GM12878 (cell line): ENCODE data around the gene DGKB. TPM values are rescaled to one million over a fixed set of nuclear protein-coding genes. Genes with fewer than 3 reads are reported as not detected.

Experiments used
- ATAC-seq: fragments of 200-7000 bp; cut with Tn5 transposase; 3 replicates; pipeline ENCODE4 v1.9.1; 2020; ENCODE audit warnings: mild to moderate bottlenecking, moderate library complexity
- BruUV-seq: library from RNA; stranded (reverse); fragments of 400-500 nt; replicated peaks from 2 replicates; lab custom pipeline; 2021; lab: Mats Ljungman, UMichigan
- CTCF ChIA-PET: fragments of 300-600 bp; sonication (Branson Sonifier 250); formaldehyde crosslinking; extraction: SDS; loops from one replicate; lab custom pipeline; 2021; ENCODE audit warnings: inconsistent platforms; lab: Yijun Ruan, JAX
- POLR2A ChIA-PET: fragments of 350-600 bp; formaldehyde crosslinking; extraction: SDS; loops from one replicate; lab custom pipeline; 2021; ENCODE audit warnings: inconsistent platforms; lab: Charles Lee
- RAD21 ChIA-PET: fragments of 300-600 bp; sonication (Branson Sonifier 250); formaldehyde crosslinking; loops from one replicate; lab custom pipeline; 2023; ENCODE audit warnings: antibody characterized with exemption; ENCODE audit not compliant: unreplicated experiment; lab: Charles Lee
- SMC1A ChIA-PET: fragments of 300-600 bp; sonication (Branson Sonifier 250); formaldehyde crosslinking; loops from one replicate; lab custom pipeline; 2023; ENCODE audit not compliant: unreplicated experiment, uncharacterized antibody; lab: Charles Lee
- DNase-seq: peaks from one replicate; pipeline ENCODE4 v3.0.0-alpha.2; 2011; ENCODE audit warnings: low read depth, low spot score
- FAIRE-seq: peaks from 3 replicates; lab custom pipeline; 2011; peaks lifted over from hg19 to GRCh38; lab: Jason Lieb, UNC
- H2AFZ ChIP-seq: 2 replicates; pipeline ENCODE4 v1.6.0; 2011; ENCODE audit warnings: low read depth, low read length, control low read depth; ENCODE audit not compliant: control insufficient read depth
- H3K27ac ChIP-seq: 2 replicates; pipeline ENCODE4 v1.5.1; 2011; ENCODE audit warnings: control low read depth; ENCODE audit not compliant: control insufficient read depth, insufficient read depth
- H3K27me3 ChIP-seq, 2 experiments: replicated peaks in 1 of 2; 2 replicates each; pipeline versions ENCODE4 v1.6.0 to v1.6.1; 2011; ENCODE audit warnings: low read length in 1 of 2; ENCODE audit not compliant: control insufficient read depth in 2 of 2, insufficient read depth in 2 of 2
- H3K36me3 ChIP-seq, 2 experiments: 2 replicates each; pipeline ENCODE4 v1.5.1; 2011; ENCODE audit warnings: low read length in 1 of 2; ENCODE audit not compliant: control insufficient read depth in 2 of 2, insufficient read depth in 2 of 2
- H3K4me1 ChIP-seq: 2 replicates; pipeline ENCODE4 v1.6.1; 2011; ENCODE audit warnings: mild to moderate bottlenecking, low read length, moderate library complexity, mixed read lengths; ENCODE audit not compliant: control insufficient read depth, insufficient read depth
- H3K4me2 ChIP-seq: 2 replicates; pipeline ENCODE4 v1.6.0; 2011; ENCODE audit warnings: control low read depth; ENCODE audit not compliant: control insufficient read depth, insufficient read depth
- H3K4me3 ChIP-seq: fragments of 200-600 bp; sonication (generic); 2 replicates; pipeline ENCODE4 v1.5.1; 2016
- H3K79me2 ChIP-seq: 2 replicates; pipeline ENCODE4 v1.6.0; 2011; ENCODE audit warnings: low read length; ENCODE audit not compliant: control insufficient read depth, insufficient read depth
- H3K9ac ChIP-seq: 2 replicates; pipeline ENCODE4 v1.8.0; 2011; ENCODE audit warnings: low read length, control low read depth, mixed read lengths; ENCODE audit not compliant: control insufficient read depth, insufficient read depth
- H3K9me3 ChIP-seq: replicated peaks from 3 replicates; pipeline ENCODE4 v1.5.1; 2011; ENCODE audit warnings: mild to moderate bottlenecking, low read length; ENCODE audit not compliant: control insufficient read depth, insufficient read depth
- H4K20me1 ChIP-seq: 2 replicates; pipeline ENCODE4 v1.6.0; 2011; ENCODE audit not compliant: control insufficient read depth, insufficient read depth
- HDGF ChIP-seq: fragments of 450-650 bp; IDR thresholded peaks from 2 replicates; pipeline ENCODE4 v1.6.1; 2016; ENCODE audit warnings: antibody characterized with exemption
- KAT2A ChIP-seq: conservative IDR thresholded peaks from 2 replicates; pipeline ENCODE4 v1.6.1; 2011; ENCODE audit warnings: low read depth, low read length; ENCODE audit not compliant: control insufficient read depth
- MEF2A ChIP-seq: IDR thresholded peaks from 2 replicates; pipeline ENCODE4 v1.6.1; 2011; ENCODE audit warnings: low read depth, mild to moderate bottlenecking, low read length, moderate library complexity; ENCODE audit not compliant: insufficient read depth
- MYC ChIP-seq: IDR thresholded peaks from 2 replicates; pipeline ENCODE4 v1.6.1; 2011; ENCODE audit warnings: mild to moderate bottlenecking, low read length, moderate library complexity, inconsistent platforms; ENCODE audit not compliant: insufficient read depth, insufficient replicate concordance, insufficient read length, severe bottlenecking
- NR2C2 ChIP-seq: IDR thresholded peaks from 2 replicates; pipeline ENCODE4 v1.6.1; 2011; ENCODE audit warnings: borderline replicate concordance, low read depth; ENCODE audit not compliant: control insufficient read depth, insufficient read length
- RFX5 ChIP-seq: IDR thresholded peaks from 2 replicates; pipeline ENCODE4 v1.6.1; 2011; ENCODE audit warnings: low read depth, low read length, improper control_type of control experiment
- SP1 ChIP-seq: IDR thresholded peaks from one replicate; pipeline ENCODE4 v1.6.1; 2011; ENCODE audit warnings: low read depth, low read length
- TBL1XR1 ChIP-seq: IDR thresholded peaks from 2 replicates; pipeline ENCODE4 v1.6.1; 2012; ENCODE audit warnings: low read depth, low read length, improper control_type of control experiment
- YBX1 ChIP-seq: fragments of 450-650 bp; IDR thresholded peaks from 2 replicates; pipeline ENCODE4 v1.6.1; 2016; ENCODE audit warnings: antibody characterized with exemption
- ZBED1 ChIP-seq: IDR thresholded peaks from 2 replicates; pipeline ENCODE4 v1.6.1; 2016; ENCODE audit warnings: borderline replicate concordance
- ZNF207 ChIP-seq: fragments of 450-650 bp; IDR thresholded peaks from 2 replicates; pipeline ENCODE4 v1.6.1; 2014; ENCODE audit warnings: antibody characterized with exemption, mild to moderate bottlenecking, borderline replicate concordance
- WGBS: methylation state at CpG from one replicate; pipeline ENCODE4 v1.1.6; 2016; ENCODE audit warnings: low lambda C conversion rate; ENCODE audit not compliant: insufficient replicate concordance, insufficient coverage; ENCODE audit errors: missing lambda C conversion rate; 5-methylcytosine and 5-hydroxymethylcytosine counted together
- in situ Hi-C: fragments of 300-500 bp; cut with MboI; formaldehyde crosslinking; loops from 9 replicates; pipeline ENCODE4 v1.14.3; 2018; ENCODE audit warnings: mixed read lengths
- intact Hi-C: fragments of 100-400 bp; cut with micrococcal nuclease; formaldehyde crosslinking; loops from one replicate; pipeline ENCODE4 v1.14.2; 2022; ENCODE audit not compliant: unreplicated experiment
- polyA plus RNA-seq, 11 experiments: library from polyadenylated mRNA; depleted of rRNA in 4 of 11; unstranded in 6 of 11; stranded (reverse) in 5 of 11; fragments of >200 nt; fragmentation: Nextera tagmentation in 4 of 11; fragmentation: Illumina TruSeq in 1 of 11; extraction: Ambion mirVana in 4 of 11; extraction: Trizol in 1 of 11; gene quantifications; 1 replicate in 1 of 11; 2 replicates in 10 of 11; pipeline versions ENCODE4 v1.2.1 to v1.2.3, GENCODE V29; 2011 to 2016; ENCODE audit warnings: inconsistent platforms in 2 of 11, missing spikeins in 2 of 11, low read depth in 1 of 11
- total RNA-seq, 4 experiments: library from RNA; depleted of rRNA in 3 of 4; stranded (reverse); fragments of >200 nt in 3 of 4; fragmentation: Illumina TruSeq in 1 of 4; extraction: Trizol in 1 of 4; gene quantifications; 2 replicates each; pipeline versions ENCODE4 v1.2.1 to v1.2.3, GENCODE V29; 2013 to 2021
- TF ChIP-seq, protein P1 (sequence below): fragments of 450-650 bp; IDR thresholded peaks from 2 replicates; pipeline ENCODE4 v1.6.1; 2017; ENCODE audit warnings: mild to moderate bottlenecking, moderate library complexity

Gene DGKB
- total and polyA plus RNA-seq, 10 of the 15 experiments (the other 5 are each of a cell fraction or from before 2014, with no cell fraction given), result 0.02 to 0.10 (median 0.04) TPM; not detected in 6

DNA sequence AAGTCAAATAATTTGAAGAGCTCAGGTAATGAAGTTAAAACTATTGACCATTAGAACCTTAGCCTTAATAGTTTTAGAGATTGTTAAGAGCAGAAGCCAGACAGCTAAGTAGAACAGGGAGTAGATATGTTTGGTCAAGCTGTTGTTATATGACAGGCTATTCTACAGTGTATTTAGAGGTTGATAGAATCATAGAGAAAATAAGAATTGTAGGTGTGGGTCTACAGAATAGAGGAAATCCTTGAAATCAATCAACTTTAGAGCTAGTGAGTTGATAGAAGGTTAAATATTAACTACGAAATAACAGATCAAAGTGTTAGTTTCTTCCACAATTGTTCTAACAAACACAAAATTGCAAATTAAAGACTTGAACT is 80.1 kb downstream of the DGKB start:
- no peak for FAIRE-seq
- 0% methylated on average over 1 of the region's 1 CpG for WGBS
- H3K9me3 ChIP-seq, result no peaks in the 10 kb centered on the region
- H2AFZ ChIP-seq, result no peak overlapping the region
- no peak overlapping the region for H3K4me3 ChIP-seq
- in situ Hi-C loops (no loop called here), intact Hi-C loops (no loop called here)
- H3K4me2 ChIP-seq, result no peak overlapping the region
- H3K27ac ChIP-seq, result no peak overlapping the region
- SMC1A ChIA-PET, result no interaction called here
- TF ChIP-seq, protein P1, sequence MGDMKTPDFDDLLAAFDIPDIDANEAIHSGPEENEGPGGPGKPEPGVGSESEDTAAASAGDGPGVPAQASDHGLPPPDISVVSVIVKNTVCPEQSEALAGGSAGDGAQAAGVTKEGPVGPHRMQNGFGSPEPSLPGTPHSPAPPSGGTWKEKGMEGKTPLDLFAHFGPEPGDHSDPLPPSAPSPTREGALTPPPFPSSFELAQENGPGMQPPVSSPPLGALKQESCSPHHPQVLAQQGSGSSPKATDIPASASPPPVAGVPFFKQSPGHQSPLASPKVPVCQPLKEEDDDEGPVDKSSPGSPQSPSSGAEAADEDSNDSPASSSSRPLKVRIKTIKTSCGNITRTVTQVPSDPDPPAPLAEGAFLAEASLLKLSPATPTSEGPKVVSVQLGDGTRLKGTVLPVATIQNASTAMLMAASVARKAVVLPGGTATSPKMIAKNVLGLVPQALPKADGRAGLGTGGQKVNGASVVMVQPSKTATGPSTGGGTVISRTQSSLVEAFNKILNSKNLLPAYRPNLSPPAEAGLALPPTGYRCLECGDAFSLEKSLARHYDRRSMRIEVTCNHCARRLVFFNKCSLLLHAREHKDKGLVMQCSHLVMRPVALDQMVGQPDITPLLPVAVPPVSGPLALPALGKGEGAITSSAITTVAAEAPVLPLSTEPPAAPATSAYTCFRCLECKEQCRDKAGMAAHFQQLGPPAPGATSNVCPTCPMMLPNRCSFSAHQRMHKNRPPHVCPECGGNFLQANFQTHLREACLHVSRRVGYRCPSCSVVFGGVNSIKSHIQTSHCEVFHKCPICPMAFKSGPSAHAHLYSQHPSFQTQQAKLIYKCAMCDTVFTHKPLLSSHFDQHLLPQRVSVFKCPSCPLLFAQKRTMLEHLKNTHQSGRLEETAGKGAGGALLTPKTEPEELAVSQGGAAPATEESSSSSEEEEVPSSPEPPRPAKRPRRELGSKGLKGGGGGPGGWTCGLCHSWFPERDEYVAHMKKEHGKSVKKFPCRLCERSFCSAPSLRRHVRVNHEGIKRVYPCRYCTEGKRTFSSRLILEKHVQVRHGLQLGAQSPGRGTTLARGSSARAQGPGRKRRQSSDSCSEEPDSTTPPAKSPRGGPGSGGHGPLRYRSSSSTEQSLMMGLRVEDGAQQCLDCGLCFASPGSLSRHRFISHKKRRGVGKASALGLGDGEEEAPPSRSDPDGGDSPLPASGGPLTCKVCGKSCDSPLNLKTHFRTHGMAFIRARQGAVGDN, result no peak
- TF ChIP-seq TBL1XR1 (no peak), MYC (no peak), NR2C2 (no peak), YBX1 (no peak), SP1 (no peak), MEF2A (no peak), HDGF (no peak), ZNF207 (no peak), ZBED1 (no peak), RFX5 (no peak), KAT2A (no peak)
- TF ChIP-seq, all 136 proteins: peak for 0
- H3K4me1 ChIP-seq, result no peaks in the 10 kb centered on the region
- H4K20me1 ChIP-seq, result no peaks in the 10 kb centered on the region
- DNase-seq (no peak), ATAC-seq (no peak)
- ChIA-PET RAD21 (no interaction called here), CTCF (no interaction called here), POLR2A (no interaction called here)
- no peaks in the 10 kb centered on the region for H3K27me3 ChIP-seq
- no TSS peak for BruUV-seq
- no peaks in the 10 kb centered on the region for H3K36me3 ChIP-seq
- no peaks in the 10 kb centered on the region for H3K79me2 ChIP-seq
- no peak overlapping the region for H3K9ac ChIP-seq
